Measurements from ENCODE around the gene GPC6.

GRCh38 chr13:94020833-94021232, 794.2 kb downstream of the GPC6 start:
- TF ChIP-seq CTCF (IDR thresholded peaks at IDR 0.05), result no peak
- TF ChIP-seq POLR2A (IDR thresholded peaks at IDR 0.05), result no peak

All from suprapubic skin (tissue), 3 donors.